ENCODE data around the gene RHOBTB3. TPM values are rescaled to one million over a fixed set of nuclear protein-coding genes. Genes with fewer than 3 reads are reported as not detected.

Gene RHOBTB3
- total RNA-seq, 4 donors from 2014 or later, result 55.6 to 216 (median 135) TPM

DNA sequence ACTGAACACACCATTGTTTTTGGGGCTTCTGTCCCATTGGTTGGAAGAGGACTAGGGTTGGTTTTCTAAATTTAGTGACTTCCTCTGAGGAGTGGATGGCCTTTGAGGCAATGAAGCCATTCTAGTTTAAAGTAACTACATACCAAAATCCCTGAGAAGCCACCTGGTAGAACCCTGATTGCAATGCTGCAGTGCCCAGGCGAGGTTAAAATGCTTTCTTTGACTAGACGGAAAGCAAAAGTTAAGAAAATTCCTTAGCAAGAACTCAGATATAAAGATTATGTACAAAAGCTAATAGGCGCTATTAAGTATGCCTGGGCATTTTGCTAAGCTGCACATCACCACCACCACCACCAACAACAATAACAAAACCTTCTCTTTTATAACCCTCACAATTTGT, 70.8 kb downstream of the RHOBTB3 start:
- TF ChIP-seq EP300 (IDR thresholded peaks at IDR 0.05), result no peak
- TF ChIP-seq POLR2AphosphoS5 (IDR thresholded peaks at IDR 0.05), result no peak
- TF ChIP-seq, protein P1, sequence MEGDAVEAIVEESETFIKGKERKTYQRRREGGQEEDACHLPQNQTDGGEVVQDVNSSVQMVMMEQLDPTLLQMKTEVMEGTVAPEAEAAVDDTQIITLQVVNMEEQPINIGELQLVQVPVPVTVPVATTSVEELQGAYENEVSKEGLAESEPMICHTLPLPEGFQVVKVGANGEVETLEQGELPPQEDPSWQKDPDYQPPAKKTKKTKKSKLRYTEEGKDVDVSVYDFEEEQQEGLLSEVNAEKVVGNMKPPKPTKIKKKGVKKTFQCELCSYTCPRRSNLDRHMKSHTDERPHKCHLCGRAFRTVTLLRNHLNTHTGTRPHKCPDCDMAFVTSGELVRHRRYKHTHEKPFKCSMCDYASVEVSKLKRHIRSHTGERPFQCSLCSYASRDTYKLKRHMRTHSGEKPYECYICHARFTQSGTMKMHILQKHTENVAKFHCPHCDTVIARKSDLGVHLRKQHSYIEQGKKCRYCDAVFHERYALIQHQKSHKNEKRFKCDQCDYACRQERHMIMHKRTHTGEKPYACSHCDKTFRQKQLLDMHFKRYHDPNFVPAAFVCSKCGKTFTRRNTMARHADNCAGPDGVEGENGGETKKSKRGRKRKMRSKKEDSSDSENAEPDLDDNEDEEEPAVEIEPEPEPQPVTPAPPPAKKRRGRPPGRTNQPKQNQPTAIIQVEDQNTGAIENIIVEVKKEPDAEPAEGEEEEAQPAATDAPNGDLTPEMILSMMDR (IDR thresholded peaks at IDR 0.05), result no peak
- no peak for TF ChIP-seq POLR2A (IDR thresholded peaks at IDR 0.05)
- Histone ChIP-seq H3K36me3 (peaks cover 0 to 6% of the 10 kb centered on the region in 2 donors), H3K27ac (no peak overlapping the region), H3K9me3 (peaks cover 0 to 6% (median 0%) of the 10 kb centered on the region in 3 donors), H3K27me3 (no peaks in the 10 kb centered on the region), H3K4me1 (no peaks in the 10 kb centered on the region), H3K4me3 (no peak overlapping the region)
- ATAC-seq, result no peak
- 93 to 100% methylated on average over 3 of the region's 3 CpGs for WGBS, 2 donors (ENCODE audit: low coverage in 1 of 2)

DNA sequence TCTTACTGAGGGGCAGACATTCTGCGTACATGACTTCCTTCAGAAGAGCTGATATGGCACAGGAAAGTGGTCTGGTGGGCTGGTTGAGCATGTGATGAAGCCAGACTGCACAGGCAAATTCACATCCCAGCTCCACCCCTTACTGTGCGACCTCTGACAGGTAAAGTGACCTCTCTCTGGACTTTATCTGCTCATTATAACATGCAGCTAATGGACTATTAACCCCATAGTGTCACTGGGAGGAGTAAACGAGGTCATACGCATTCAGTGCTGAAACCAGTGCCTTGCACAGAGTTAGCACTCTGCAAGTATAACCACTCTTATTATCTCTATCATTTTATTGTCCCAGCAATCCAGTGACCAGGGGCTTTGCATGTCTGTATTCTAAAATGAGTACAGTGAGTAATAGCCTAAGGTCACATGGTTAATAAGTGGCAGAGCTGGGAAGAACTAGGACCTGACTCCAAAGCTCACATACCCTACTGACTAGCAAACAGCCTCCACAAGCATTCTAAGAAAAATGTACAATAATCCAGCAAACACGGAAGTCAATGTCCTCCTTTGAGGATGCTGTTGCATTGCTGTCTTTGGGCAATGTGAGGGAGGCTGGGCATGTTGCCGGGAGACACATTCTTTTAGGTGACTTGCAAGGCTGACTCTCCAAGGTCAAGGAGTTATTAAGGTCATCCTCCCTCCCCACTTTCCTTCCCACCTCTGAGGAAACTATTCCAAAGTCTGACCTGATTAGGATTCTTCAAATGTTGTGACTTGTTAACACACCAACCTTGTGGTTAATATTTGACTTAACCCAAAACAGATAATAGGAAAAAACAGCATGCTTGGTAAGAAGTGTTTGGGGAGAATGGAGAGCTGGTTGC, 72.4 kb downstream of the RHOBTB3 start:
- Histone ChIP-seq H3K27ac (no peak overlapping the region), H3K9me3 (peaks cover 0 to 6% (median 0%) of the 10 kb centered on the region in 3 donors), H3K4me1 (peaks cover 0 to 12% (median 8%) of the 10 kb centered on the region in 3 donors), H3K27me3 (no peaks in the 10 kb centered on the region), H3K4me3 (no peak overlapping the region), H3K36me3 (no peaks in the 10 kb centered on the region)
- no peak for ATAC-seq
- no peak for TF ChIP-seq EP300 (IDR thresholded peaks at IDR 0.05)
- 92 to 97% methylated on average over 4 to 5 of the region's 6 CpGs for WGBS, 2 donors (ENCODE audit: low coverage in 1 of 2)

GRCh38 chr5:95804736-95805539, 73.8 kb downstream of the RHOBTB3 start:
- no peak for ATAC-seq
- TF ChIP-seq EP300 (IDR thresholded peaks at IDR 0.05), result no peak
- TF ChIP-seq POLR2AphosphoS5 (IDR thresholded peaks at IDR 0.05), result no peak
- TF ChIP-seq POLR2A (IDR thresholded peaks at IDR 0.05), result no peak
- TF ChIP-seq, protein P1 (IDR thresholded peaks at IDR 0.05), result no peak
- no peaks in the 10 kb centered on the region for H3K36me3 ChIP-seq
- no peaks in the 10 kb centered on the region for H3K27me3 ChIP-seq
- WGBS, 2 donors (ENCODE audit: low coverage in 1 of 2), result 73 to 76% methylated on average over 6 of the region's 6 CpGs
- H3K4me1 ChIP-seq, result peaks cover 3 to 26% (median 20%) of the 10 kb centered on the region in 3 donors
- H3K9me3 ChIP-seq, result peaks cover 0 to 6% (median 0%) of the 10 kb centered on the region in 3 donors
- H3K27ac ChIP-seq, result no peak overlapping the region
- no peak overlapping the region for H3K4me3 ChIP-seq

DNA sequence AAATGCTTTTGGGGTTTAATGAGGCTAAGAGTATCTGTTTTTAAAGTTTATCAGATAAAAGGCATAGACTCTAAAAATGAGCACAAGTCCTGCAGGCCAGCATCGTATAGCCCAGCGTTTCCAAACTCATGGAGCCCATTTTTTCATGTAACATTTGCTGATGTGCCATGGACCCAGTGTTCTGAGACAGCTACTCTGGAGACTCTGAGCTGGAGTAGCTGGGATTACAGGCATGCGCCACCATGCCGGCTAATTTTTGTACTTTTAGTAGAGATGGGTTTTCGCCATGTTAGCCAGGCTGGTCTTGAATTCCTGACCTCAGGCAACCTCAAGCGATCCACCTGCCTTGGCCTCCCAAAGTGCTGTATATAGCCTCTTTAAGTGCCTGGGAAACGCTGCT, 75.6 kb downstream of the RHOBTB3 start:
- no peak overlapping the region for H3K27ac ChIP-seq
- TF ChIP-seq POLR2AphosphoS5 (IDR thresholded peaks at IDR 0.05) (no peak), EP300 (IDR thresholded peaks at IDR 0.05) (no peak), POLR2A (IDR thresholded peaks at IDR 0.05) (no peak)
- TF ChIP-seq, protein P1 (IDR thresholded peaks at IDR 0.05), result no peak
- no peak overlapping the region for H3K4me3 ChIP-seq
- WGBS, 2 donors (ENCODE audit: low coverage in 1 of 2), result 97 to 98% methylated on average over 6 to 7 of the region's 7 CpGs
- peaks cover 0 to 6% (median 0%) of the 10 kb centered on the region in 3 donors for H3K9me3 ChIP-seq
- no peak for ATAC-seq
- no peaks in the 10 kb centered on the region for H3K36me3 ChIP-seq
- H3K4me1 ChIP-seq, result peaks cover 3 to 44% (median 31%) of the 10 kb centered on the region in 3 donors
- H3K27me3 ChIP-seq, result no peaks in the 10 kb centered on the region

DNA sequence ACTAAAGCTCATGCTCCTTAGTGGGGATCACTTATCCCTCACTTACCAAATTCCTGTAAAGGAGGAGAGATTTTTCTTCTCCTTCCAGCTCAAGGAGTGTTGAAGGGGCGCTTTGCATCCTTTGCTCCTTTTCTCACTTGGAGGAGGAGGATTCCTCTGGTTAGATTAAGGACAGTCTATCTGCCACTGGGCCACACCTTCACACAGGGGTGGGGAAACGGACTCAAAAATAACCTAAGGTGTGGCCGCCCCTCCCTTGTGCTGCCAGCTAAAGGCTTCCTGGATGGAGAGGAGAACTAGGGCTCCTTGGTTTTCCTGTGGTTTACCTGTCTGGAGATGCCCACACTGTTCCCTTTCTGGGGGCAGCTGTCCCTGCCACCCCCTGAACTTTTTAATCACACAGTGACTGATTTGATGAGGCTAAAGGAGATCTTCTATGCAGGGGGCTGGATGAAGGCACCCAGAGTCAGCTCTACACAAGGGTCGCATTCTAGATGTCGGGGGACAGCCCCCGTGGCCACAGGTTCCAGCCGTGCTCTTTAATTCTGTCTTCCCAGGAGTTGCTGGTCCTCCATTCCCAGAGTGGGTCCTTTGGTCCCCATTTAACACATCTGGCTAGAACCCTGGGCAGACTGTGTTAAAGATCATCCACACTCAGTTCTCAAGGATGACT, 77.0 kb downstream of the RHOBTB3 start:
- no peaks in the 10 kb centered on the region for H3K27me3 ChIP-seq
- TF ChIP-seq POLR2A (IDR thresholded peaks at IDR 0.05) (no peak), EP300 (IDR thresholded peaks at IDR 0.05) (no peak), POLR2AphosphoS5 (IDR thresholded peaks at IDR 0.05) (no peak)
- TF ChIP-seq, protein P1 (IDR thresholded peaks at IDR 0.05), result no peak
- H3K27ac ChIP-seq, result peak overlapping the region in 3 of 4 donors; percentile 78 to 83 (median 80)
- ATAC-seq, result no peak
- H3K9me3 ChIP-seq, result peaks cover 0 to 6% (median 0%) of the 10 kb centered on the region in 3 donors
- no peaks in the 10 kb centered on the region for H3K36me3 ChIP-seq
- 50 to 77% methylated on average over 2 to 4 of the region's 7 CpGs for WGBS, 2 donors (ENCODE audit: low coverage in 1 of 2)
- peaks cover 3 to 58% (median 41%) of the 10 kb centered on the region in 3 donors for H3K4me1 ChIP-seq
- no peak overlapping the region for H3K4me3 ChIP-seq
